ENCODE measurements around the gene SIN3B. TPM values are rescaled to one million over a fixed set of nuclear protein-coding genes. Genes with fewer than 3 reads are reported as not detected.

SIN3B gene
- total RNA-seq, 6 experiments from 2014 or later, result 29.6 to 39.4 (median 35.2) TPM

GRCh38 chr19:16904599-16904998 lies 75.4 kb downstream of the SIN3B start:
- Mint-ChIP-seq H3K36me3 (ENCODE audit: low read depth) (no peaks in the 10 kb centered on the region), H3K4me1 (ENCODE audit: low read depth) (no peaks in the 10 kb centered on the region), H3K9me3 (no peaks in the 10 kb centered on the region), H3K27me3 (ENCODE audit: insufficient read depth) (peaks cover 13% of the 10 kb centered on the region), H3K27ac (no peak overlapping the region), H3K4me3 (no peak overlapping the region)
- DNase-seq, result no peak
- TF ChIP-seq CTCF (IDR thresholded peaks at IDR 0.05), result no peak

- TF ChIP-seq CTCF (IDR thresholded peaks at IDR 0.05), result no peak
- Mint-ChIP-seq H3K27ac (no peak overlapping the region), H3K9me3 (peaks cover 23% of the 10 kb centered on the region), H3K36me3 (ENCODE audit: low read depth) (peaks cover 14% of the 10 kb centered on the region), H3K4me3 (no peak overlapping the region), H3K4me1 (ENCODE audit: low read depth) (no peaks in the 10 kb centered on the region), H3K27me3 (ENCODE audit: insufficient read depth) (peaks cover 11% of the 10 kb centered on the region)
- no peak for DNase-seq
These were observed 79.6 kb downstream of the SIN3B start for GRCh38 chr19:16908759-16909158.

- DNase-seq, result no peak
These were observed 81.8 kb downstream of the SIN3B start for GRCh38 chr19:16911046-16911445.

GRCh38 chr19:16912780-16913179 lies 83.6 kb downstream of the SIN3B start:
- Mint-ChIP-seq H3K4me1 (ENCODE audit: low read depth) (no peaks in the 10 kb centered on the region), H3K4me3 (no peak overlapping the region), H3K9me3 (peaks cover 30% of the 10 kb centered on the region), H3K27me3 (ENCODE audit: insufficient read depth) (peaks cover 20% of the 10 kb centered on the region), H3K27ac (no peak overlapping the region), H3K36me3 (ENCODE audit: low read depth) (peaks cover 14% of the 10 kb centered on the region)
- no peak for TF ChIP-seq CTCF (IDR thresholded peaks at IDR 0.05)
- no peak for DNase-seq

More at GRCh38 chr19:16911046-16911445, 81.8 kb downstream of the SIN3B start:
- Mint-ChIP-seq H3K4me3 (no peak overlapping the region), H3K36me3 (ENCODE audit: low read depth) (peaks cover 14% of the 10 kb centered on the region), H3K9me3 (peaks cover 30% of the 10 kb centered on the region), H3K4me1 (ENCODE audit: low read depth) (no peaks in the 10 kb centered on the region), H3K27ac (no peak overlapping the region), H3K27me3 (ENCODE audit: insufficient read depth) (peaks cover 13% of the 10 kb centered on the region)
- no peak for TF ChIP-seq CTCF (IDR thresholded peaks at IDR 0.05)

- Mint-ChIP-seq H3K36me3 (ENCODE audit: low read depth) (peaks cover 18% of the 10 kb centered on the region), H3K4me1 (ENCODE audit: low read depth) (no peaks in the 10 kb centered on the region), H3K4me3 (no peak overlapping the region), H3K27me3 (ENCODE audit: insufficient read depth) (peaks cover 28% of the 10 kb centered on the region), H3K27ac (no peak overlapping the region), H3K9me3 (peaks cover 34% of the 10 kb centered on the region)
- no peak for TF ChIP-seq CTCF (IDR thresholded peaks at IDR 0.05)
- DNase-seq, result no peak
These were observed 85.2 kb downstream of the SIN3B start for GRCh38 chr19:16914421-16914820.

GRCh38 chr19:16915135-16915534 lies 85.9 kb downstream of the SIN3B start:
- Mint-ChIP-seq H3K9me3 (peaks cover 34% of the 10 kb centered on the region), H3K4me3 (no peak overlapping the region), H3K27ac (no peak overlapping the region), H3K27me3 (ENCODE audit: insufficient read depth) (peaks cover 29% of the 10 kb centered on the region), H3K4me1 (ENCODE audit: low read depth) (no peaks in the 10 kb centered on the region), H3K36me3 (ENCODE audit: low read depth) (peaks cover 18% of the 10 kb centered on the region)
- DNase-seq, result no peak
- TF ChIP-seq CTCF (IDR thresholded peaks at IDR 0.05), result no peak

All from HFFc6 (cell line).